Measurements from ENCODE around the gene CCDC170.

Gene CCDC170

DNA sequence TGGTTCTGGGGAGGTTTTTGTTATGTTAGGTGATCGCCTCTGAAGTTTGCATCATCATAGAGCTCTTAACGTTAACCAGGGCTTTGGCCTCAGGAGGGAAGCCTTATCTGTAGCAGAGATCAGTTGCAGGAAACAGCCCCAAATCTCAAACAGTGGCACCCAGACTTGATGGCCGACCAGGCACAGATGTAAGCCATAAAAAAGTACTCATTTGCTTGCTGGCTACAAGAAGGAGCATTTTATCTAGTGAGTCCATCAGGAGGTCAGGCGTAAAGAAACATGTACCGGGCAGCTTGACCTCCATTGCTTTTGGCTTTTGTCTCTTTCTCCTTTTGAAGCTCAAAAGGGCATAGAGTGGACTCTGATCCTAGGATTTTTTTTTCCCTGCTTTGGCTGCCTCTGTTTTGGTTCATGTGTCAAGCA, 122.3 kb downstream of the CCDC170 start:
- no peak for DNase-seq (ENCODE audit: extremely low read depth in 1 of 2, low read depth in 1 of 2)

DNA sequence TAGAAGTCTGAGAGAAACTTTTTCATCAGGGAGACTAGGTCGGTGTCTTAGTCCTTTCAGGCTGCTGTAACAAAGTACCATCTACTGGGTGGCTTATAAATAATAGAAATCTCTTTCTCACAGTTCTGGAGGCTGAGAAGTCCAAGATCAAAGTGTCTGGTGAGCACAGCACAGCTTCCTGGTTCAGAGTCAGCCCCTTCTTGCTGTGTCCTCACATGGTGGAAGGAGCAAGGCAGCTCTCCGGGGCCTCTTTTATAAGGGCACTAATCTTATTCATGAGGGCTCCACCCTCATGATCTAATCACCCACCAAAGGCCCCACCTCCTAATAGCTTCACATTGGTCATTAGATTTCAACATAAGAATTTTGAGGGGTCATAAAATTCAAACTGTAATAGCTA, 122.8 kb downstream of the CCDC170 start:
- no peak for DNase-seq (ENCODE audit: extremely low read depth in 1 of 2, low read depth in 1 of 2)

DNA sequence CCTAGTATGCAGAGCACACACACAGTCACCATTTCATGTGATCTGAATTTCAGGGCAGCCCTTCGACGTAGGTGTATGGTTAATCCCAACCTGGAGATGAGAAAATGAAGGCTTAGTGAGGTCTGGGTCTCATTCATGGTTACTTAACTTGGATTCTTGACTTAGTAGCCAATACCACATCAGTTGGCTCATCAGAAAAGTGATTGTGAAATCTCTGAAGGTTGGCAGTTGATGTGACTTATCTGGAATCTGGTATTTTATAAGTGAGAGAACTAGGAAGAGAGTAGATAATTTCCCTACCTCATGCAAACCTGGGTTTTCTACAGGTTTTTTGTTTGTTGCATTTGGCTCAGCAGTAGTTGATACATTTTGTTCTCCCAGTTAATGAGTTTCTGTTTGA, 123.7 kb downstream of the CCDC170 start:
- DNase-seq (ENCODE audit: extremely low read depth in 1 of 2, low read depth in 1 of 2) = no peak

DNA sequence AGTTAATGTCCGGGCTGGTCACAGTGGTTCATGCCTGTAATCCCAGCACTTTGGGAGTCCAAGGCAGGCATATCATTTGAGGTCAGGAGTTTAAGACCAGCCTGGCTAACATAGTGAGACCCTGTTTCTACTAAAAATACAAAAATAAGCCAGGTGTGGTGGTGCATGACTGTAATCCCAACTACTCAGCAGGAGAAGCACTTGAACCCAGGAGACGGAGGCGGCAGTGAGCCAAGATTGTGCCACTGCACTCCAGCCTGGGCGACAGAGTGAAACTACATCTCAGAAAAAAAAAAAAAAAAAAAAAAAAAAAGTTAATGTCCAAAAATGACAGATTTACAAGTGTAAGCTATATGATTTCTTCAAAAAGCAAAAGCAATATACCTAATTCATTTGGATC, 124.9 kb downstream of the CCDC170 start:
- no peak for DNase-seq (ENCODE audit: extremely low read depth in 1 of 2, low read depth in 1 of 2)

DNA sequence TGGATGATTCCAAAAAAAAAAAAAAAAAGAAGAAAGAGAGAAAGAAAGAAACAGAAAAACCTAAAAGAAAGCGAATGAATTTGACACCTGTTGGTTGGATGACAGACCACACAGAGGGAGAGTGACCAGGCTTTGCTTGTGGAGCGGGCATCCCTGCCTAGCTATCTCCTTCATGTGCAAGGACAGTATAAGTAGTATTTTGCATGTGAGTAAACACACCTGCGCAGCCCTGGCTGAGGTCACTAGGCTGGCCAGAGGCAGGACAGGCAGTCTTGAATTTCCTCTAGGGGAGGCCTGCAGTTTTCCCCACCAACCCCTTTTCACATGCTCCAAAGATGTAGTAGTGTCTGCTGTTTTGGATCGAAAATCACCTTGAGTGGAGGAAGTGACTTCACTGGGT, 126.4 kb downstream of the CCDC170 start:
- DNase-seq (ENCODE audit: extremely low read depth in 1 of 2, low read depth in 1 of 2) = no peak

DNA sequence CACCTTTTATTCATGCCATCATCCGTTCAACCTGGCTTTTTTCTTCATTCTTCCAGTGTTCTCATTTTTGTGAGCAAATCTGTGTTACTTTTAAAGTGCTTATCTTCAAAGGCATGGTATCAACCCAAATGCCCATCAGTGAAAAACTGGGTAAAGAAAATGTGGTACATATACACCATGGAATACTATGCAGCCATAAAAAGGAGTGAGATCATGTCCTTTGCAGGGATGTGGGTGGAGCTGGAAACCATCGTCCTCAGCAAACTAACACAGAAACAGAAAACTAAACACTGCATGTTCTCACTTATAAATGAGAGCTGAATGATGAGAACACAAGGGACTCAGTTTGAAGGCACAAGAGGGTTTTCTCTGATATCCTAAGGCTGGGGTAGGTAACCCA, 130.3 kb downstream of the CCDC170 start:
- no peak for DNase-seq (ENCODE audit: extremely low read depth in 1 of 2, low read depth in 1 of 2)

DNA sequence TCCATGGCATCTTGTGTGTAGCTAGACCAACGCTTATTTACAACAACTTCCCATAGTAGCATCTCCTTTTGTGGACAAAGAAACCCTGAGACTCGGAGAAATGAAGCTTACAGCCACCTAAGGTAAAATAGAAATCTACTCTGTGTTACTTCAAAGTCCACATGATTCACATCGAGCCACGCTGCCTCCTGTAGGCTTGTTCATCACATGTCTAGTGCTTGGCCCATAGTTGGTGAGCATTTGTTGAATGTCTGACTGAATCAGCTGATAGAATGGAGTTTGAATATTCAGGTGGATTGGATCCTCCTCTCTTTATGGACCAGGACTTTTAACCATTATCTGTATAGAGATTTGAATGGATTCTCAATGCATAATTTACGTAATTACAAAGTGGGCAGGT, 130.7 kb downstream of the CCDC170 start:
- no peak for DNase-seq (ENCODE audit: extremely low read depth in 1 of 2, low read depth in 1 of 2)

DNA sequence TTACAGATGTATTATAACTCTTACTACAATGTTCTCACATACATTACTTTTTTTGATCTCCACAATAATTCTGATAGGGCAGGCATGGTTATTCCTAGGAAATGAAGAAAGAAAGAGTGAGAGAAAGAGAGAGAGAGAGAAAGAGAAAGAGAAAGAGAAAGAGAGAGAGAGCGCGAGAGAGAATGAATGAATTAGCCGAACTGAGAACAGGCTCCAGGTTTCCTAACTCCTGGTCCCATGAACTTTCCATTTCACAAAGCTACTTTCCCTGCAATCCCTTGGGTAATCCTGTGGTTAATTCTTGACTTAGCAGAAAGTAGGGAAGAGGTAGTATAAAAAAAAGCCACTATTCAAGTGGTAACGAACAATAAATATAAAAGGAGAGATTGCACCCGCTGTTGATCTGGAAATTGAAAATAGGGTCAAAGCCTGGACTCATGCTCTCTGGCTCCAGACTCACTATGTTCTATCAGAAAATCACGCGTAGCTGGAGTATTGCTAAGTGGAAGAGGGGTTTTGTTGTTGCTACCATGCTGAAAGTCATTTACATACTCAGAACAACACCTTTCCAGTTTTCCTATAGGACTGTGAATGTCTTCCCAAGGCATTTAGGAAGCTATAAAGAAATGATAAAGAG, 131.2 kb downstream of the CCDC170 start:
- DNase-seq (ENCODE audit: extremely low read depth in 1 of 2, low read depth in 1 of 2) = no peak

DNA sequence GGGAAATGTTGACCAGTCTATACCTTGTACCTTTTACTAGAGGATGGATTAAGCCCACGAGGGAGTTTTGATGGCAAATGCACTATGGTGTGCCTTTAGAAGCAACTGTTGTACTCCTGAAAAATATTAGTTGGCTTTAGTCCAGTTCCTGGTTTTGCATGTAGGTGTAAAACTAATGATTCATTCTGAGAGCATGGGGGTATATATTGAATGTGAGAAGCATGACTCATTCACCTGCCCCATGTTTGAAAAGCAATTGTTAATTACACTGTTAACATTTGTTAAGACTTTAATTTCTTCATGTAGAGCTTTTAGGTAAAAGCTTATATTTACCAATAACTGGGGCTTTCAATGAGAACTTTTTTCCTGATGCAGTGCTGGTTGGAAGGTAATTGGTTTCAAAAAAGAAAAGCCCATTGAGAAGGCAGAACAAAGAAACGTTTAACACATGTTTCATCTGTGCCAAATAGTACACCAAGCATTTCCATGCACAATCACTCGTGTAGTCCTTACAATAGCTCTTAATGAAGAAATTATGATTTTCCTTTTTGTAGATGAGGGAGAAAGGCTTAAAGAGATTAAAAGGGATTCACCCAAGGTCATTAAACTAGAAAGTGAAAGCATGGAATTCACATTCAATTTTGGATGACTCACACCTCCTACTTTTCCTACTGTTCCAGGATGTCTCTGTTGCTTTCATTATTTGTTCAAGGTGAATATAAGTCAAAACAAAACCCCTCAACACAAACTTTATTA, 134.1 kb downstream of the CCDC170 start:
- no peak for DNase-seq (ENCODE audit: extremely low read depth in 1 of 2, low read depth in 1 of 2)

DNA sequence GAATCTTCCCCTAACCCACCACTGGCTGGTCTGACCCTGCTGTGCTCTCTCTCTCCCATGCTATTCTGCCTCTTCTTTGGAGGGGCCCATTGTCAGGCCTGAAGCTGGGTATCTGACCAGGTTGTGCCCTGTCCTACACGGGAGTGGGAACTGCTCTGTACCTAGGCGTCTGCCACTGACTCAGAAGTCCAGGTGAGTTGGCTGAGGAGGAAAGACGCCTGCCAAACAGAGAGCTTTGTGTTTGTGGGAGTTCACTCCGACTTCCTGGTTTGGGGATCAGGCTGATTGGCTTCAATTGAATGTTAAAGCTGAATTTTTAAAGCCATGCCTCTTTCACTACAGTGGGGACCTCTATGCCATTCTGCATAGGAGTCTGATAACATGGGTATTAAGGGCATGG, 136.0 kb downstream of the CCDC170 start:
- DNase-seq (ENCODE audit: extremely low read depth in 1 of 2, low read depth in 1 of 2) = no peak

DNA sequence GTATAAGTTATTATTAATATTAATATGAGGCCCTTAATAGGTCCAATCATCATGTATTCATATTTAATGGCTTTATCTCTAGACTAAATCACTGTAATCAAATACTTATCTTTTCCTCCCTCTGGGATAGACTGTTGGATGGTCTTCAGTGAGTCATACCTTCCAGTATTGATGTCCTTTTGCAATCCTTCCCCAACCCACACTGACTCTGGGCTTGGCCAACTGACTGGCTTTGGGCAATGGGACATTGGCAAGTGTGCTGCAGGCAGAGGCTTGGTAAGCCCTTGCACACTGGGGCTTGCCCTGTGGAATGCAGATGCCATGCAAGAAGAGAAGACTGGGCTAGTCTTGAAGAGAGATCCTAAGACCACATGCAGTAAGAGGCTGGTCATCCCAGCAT, 136.6 kb downstream of the CCDC170 start:
- DNase-seq (ENCODE audit: extremely low read depth in 1 of 2, low read depth in 1 of 2) = no peak

DNA sequence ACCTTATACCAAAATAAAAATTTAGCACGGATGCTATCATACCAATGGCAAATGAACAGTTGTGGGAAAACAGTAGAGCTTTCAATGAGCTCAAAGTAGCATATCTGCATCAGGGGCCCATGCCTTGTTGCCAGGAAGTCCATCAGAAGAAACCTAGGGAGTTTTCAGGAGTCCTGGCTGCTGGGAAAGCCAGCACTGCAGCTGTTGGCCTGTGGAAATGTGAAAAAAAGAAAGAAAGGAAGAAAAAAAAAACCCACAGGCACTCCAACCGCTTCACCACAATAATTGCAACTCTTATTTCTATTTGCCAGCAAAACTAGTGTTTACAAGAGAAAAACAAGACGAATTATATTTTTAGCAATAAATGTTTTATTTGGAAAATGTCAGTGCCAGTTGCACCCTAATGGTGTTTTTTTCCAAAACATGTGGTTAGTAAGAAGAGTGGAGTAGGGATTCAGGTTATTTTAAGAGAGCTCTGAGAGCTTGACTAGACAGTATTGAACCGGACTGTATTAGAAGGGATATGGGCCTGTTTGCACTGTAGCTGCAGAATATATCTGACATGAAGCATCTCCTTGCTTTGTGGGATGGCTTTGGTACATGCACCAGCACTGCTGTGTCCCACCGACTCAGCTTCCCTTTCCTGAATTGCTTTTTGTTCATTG, 137.3 kb downstream of the CCDC170 start:
- no peak for DNase-seq (ENCODE audit: extremely low read depth in 1 of 2, low read depth in 1 of 2)

DNA sequence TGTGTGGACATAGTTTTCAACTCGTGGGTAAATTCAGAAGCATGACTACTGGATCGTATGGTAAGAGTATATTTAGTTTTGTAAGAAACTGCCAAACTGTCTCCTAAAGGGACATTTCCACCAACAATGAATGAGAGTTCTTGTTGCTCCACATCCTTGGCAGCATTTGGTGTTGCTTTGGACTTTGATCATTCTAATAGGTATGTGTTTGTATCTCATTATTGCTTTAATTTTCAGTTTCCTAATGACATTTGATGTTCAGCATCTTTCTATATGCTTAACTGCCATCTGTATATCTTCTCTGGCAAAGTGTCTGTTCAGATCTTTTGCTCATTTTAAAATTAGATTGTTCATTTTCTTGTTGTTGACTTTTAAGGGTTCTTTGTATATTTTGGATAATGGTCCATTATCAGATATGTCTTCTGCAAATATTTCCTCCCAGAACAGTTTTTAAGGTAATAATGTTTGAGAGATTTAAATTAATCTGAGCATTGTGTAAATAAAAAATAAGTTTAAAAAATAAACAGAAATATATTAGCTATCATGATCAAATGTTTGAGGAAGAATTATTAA, 138.7 kb downstream of the CCDC170 start:
- DNase-seq (ENCODE audit: extremely low read depth in 1 of 2, low read depth in 1 of 2) = no peak

DNA sequence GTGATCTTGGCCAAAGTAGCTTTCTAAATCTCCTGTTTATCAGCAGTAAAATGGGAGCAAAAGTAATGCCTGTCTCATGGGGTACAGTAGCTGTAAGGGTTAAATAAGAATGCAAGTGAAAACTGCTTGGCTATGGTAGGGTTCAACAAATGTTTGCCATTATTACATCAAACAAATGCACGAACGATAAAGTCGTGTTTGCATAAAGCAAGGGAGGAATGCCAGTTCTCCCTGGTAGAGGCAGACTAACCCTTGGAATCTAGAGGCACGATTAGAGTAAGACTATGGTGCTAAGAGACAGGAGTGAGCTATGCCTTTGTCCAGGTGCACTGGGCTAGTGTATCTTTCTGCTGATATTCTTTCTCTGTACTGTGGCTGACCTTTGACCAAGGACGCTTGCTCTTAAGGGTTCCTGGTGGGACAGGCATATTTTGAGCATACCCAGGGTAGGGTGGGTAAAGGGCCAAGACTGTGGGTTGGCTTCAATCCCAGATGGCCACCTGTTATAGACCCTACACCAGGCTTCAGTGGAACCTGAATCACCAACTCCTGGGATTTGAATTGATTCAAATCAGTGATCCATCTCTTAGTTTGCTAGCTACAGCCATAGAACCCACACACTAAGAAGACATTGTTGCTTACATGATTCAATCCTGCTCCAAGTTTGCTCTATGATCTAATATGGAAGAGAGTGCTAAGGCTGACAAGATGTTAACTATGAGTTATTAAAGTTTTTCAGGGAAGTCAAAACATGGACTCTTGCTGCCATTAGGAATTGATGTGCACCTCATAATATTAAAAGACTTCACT, 139.9 kb downstream of the CCDC170 start:
- no peak for DNase-seq (ENCODE audit: extremely low read depth in 1 of 2, low read depth in 1 of 2)

DNA sequence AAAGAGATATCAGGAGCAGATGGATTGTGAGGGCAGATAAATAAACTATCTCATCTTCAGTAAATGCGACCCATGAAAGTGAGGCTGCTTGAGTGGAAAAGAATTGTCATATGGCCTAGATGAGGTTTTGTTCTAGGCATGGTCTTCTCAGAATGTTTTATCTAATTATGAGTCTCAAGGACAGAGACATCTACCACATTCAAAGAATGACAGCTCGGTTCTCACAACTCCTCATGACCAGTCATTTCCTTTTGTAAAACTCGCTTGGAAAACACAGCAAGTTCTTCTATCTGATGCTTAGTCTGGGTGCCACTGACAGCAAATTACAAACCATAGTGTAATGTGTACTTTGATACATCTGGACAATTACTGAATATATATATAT, 140.5 kb downstream of the CCDC170 start:
- no peak for DNase-seq (ENCODE audit: extremely low read depth in 1 of 2, low read depth in 1 of 2)

DNA sequence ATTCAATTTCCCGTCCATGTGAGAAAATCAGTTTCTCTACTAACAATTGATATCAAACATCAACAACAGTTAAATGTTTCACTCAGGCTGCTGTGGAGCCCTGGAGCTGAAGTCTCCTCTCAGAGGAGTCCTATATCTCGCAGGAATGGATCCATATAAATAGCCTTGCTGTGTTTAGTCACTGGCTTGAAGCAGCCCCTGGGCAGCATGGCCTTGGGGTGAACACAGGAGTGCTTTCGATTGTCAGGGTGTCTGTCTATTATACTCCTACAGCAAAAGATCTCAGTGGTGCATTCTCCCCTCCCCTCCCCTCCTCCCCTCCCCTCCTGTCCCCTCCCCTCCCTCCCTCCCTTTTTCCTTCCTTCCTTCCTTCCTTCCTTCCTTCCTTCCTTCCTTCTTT, 141.9 kb downstream of the CCDC170 start:
- DNase-seq (ENCODE audit: extremely low read depth in 1 of 2, low read depth in 1 of 2) = no peak

DNA sequence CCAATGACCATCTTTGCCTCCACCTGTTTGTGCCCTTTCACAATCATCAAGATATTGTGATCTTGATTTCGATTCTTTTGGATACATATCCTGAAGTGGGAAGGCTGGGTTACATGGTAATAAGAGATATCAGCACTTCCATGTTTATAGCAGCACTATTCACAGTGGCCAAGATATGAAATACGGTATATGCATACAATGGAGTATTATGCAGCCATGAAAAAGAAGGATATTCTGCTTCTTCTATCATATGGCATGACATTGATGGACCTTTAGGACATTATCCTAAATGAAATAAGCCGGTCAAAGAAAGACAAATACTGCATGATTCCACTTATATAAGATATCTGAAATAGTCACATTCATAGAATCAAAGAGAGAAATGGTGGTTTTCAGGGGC, 144.0 kb downstream of the CCDC170 start:
- DNase-seq (ENCODE audit: extremely low read depth in 1 of 2, low read depth in 1 of 2) = no peak

DNA sequence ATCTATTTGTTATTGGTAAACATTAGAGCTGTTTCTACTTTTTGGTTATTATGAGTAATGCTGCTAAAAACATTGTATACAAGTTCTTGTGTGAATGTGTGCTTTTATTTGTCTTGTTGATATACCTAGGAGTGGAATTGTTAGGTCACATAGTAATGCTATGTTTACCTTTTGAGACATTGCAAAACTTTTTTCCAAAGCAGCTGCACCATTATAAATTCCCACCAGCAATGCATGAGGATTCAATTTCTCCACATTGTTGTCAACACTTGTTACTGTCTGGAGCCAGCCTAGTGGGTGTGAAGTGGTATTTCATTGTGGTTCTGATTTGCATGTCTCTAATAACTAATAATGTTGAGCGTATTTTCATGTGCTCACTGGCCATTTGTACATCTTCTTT, 145.9 kb downstream of the CCDC170 start:
- no peak for DNase-seq (ENCODE audit: extremely low read depth in 1 of 2, low read depth in 1 of 2)

DNA sequence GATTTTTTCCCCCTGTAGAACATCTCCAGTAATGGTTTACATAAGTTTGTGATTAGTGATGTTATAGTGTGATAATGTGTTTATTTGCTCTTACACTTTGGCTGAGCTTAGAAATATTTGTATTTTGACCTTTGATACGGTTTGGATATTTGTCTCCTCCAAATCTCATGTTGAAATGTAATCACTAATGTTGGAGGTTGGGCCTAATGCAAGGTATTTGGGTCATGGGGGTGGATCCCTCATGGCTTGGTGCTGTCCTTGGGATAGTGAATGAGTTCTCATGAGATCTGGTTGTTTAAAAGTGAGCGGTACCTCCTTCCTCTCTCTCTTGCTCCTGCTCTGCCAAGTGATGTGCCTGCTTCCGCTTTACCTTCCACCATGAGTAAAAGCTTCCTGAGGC, 147.2 kb downstream of the CCDC170 start:
- DNase-seq (ENCODE audit: extremely low read depth in 1 of 2, low read depth in 1 of 2) = no peak

DNA sequence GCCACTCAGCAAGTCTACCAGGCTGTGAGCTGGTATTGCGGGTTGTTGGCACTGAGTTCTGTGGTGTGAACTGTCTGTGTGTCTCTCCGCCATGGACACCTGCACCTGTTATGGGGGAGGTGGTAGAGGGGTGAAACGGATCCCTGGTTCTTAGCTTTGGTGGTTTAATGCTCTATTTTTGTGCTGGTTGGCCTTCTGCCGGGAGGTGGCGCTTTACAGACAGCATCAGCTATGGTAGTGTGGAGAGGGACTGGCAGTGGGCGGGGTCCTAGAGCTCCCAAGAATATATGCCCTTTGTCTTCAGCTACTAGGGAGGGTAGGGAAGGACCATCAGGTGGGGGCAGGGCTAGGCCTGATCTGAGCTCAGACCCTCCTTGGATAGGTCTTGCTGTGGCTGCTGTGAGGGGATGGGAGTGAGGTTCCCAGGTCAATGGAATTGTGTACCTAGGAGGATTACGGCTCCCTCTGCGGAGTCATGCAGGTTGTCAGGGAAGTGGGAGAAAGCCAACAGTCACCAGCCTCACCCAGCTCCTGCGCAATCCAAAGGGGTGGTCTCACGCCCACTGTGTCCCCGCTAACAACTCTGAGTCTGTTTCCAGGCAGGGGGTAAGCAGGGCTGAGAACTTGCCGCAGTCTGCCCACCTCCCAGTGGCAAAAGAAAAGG, 154.3 kb downstream of the CCDC170 start:
- DNase-seq (ENCODE audit: extremely low read depth in 1 of 2, low read depth in 1 of 2) = no peak

DNA sequence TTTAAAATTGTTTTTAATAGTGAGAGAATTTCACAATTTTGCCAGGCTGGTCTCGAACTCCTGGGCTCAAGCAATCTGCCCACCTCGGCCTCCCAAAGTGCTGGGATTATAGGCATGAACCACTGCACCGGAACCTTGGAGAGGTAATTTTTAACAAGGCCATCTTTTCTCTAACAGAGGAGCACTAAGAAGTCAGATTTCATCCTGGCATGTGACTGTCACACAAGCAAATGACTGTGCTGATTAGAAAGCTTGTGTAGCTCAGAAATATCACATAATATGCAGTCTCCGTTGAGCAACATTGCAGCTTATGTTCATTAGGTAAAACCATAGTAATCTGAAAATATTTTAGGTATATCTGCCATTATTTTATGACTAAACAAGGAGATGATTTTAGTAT, 156.0 kb downstream of the CCDC170 start:
- DNase-seq (ENCODE audit: extremely low read depth in 1 of 2, low read depth in 1 of 2) = no peak

Measured in activated CD8-positive, alpha-beta memory T cell treated with anti-CD3 and anti-CD28 coated beads for 1 hour (primary cell).